NCI-H226 (cell line): ENCODE data around the gene MRPL55.
A peak's percentile ranks its signal among the peaks of the same experiment; 100 is the strongest.

Source experiments
- DNase-seq: peaks from one replicate; pipeline ENCODE4 v3.0.0-alpha.2; 2015

Gene MRPL55

GRCh38 chr1:228083871-228084278 lies 25.2 kb downstream of the MRPL55 start:
- DNase-seq: no peak

GRCh38 chr1:228082918-228083870 lies 25.9 kb downstream of the MRPL55 start:
- no peak for DNase-seq

- peak; percentile 67 for DNase-seq
Measured at GRCh38 chr1:228082214-228082917, 26.7 kb downstream of the MRPL55 start, which contains the start of gene ARF1. Gene ARF1, plus strand, starts transcription at chr1:228082708. Its CDS starts 14,407 bp downstream, at chr1:228097115.

GRCh38 chr1:228081578-228082213 lies 27.4 kb downstream of the MRPL55 start:
- DNase-seq: no peak

- DNase-seq: no peak
Measured at GRCh38 chr1:228081144-228081543, 28.0 kb downstream of the MRPL55 start.

- DNase-seq: no peak
Measured at GRCh38 chr1:228079601-228080263, 29.4 kb downstream of the MRPL55 start.

- no peak for DNase-seq
Measured at GRCh38 chr1:228079013-228079412, 30.1 kb downstream of the MRPL55 start.

GRCh38 chr1:228077565-228078330 lies 31.4 kb downstream of the MRPL55 start:
- no peak for DNase-seq

GRCh38 chr1:228076796-228077430 lies 32.2 kb downstream of the MRPL55 start:
- DNase-seq: no peak

GRCh38 chr1:228075801-228076271 lies 33.3 kb downstream of the MRPL55 start:
- no peak for DNase-seq

- DNase-seq: no peak
Measured at GRCh38 chr1:228074954-228075730, 34.0 kb downstream of the MRPL55 start.

- DNase-seq: no peak
Measured at GRCh38 chr1:228073857-228074545, 35.1 kb downstream of the MRPL55 start.

- DNase-seq: no peak
Measured at GRCh38 chr1:228073061-228073856, 35.8 kb downstream of the MRPL55 start.

- DNase-seq: no peak
Measured at GRCh38 chr1:228072658-228073043, 36.4 kb downstream of the MRPL55 start.

GRCh38 chr1:228071839-228072657 lies 37.1 kb downstream of the MRPL55 start:
- no peak for DNase-seq

GRCh38 chr1:228070851-228071250 lies 38.2 kb downstream of the MRPL55 start:
- DNase-seq: no peak

GRCh38 chr1:228070173-228070572 lies 38.9 kb downstream of the MRPL55 start:
- no peak for DNase-seq

- no peak for DNase-seq
Measured at GRCh38 chr1:228068359-228068758, 40.7 kb downstream of the MRPL55 start.
